Testis (tissue), 3 donors: ENCODE data around the gene MAP4K2. TPM values are rescaled to one million over a fixed set of nuclear protein-coding genes. Genes with fewer than 3 reads are reported as not detected.
"Not testable (repeated sequence)": the region's sequence is repeated elsewhere in the genome, so short reads cannot be mapped to it uniquely, and the experiment has no call there.

Experiments
- DNase-seq: peaks from one replicate; pipeline ENCODE4 v3.0.0-alpha.2; 2019
- H3K27ac ChIP-seq, 2 donors: fragments of 200-600 bp; sonication (generic); one replicate each; pipeline ENCODE4 v1.5.1; 2019
- H3K27me3 ChIP-seq: fragments of 200-600 bp; sonication (generic); one replicate; pipeline ENCODE4 v1.5.1; 2019
- H3K36me3 ChIP-seq: fragments of 200-600 bp; sonication (generic); one replicate; pipeline ENCODE4 v1.5.1; 2017; ENCODE audit warnings: low read depth; ENCODE audit errors: missing control alignments
- H3K4me1 ChIP-seq: fragments of 200-600 bp; sonication (generic); one replicate; pipeline ENCODE4 v1.5.1; 2019
- H3K4me3 ChIP-seq, 2 donors: fragments of 200-600 bp; sonication (generic); one replicate each; pipeline ENCODE4 v1.5.1; 2017 to 2019
- H3K9me3 ChIP-seq: fragments of 200-600 bp; sonication (generic); one replicate; pipeline ENCODE4 v1.5.1; 2017
- POLR2A ChIP-seq: fragments of 450-650 bp; IDR thresholded peaks from one replicate; pipeline ENCODE4 v1.6.1; 2017; ENCODE audit warnings: antibody characterized with exemption, mild to moderate bottlenecking, moderate library complexity
- WGBS, 2 donors: methylation state at CpG; one replicate each; pipeline ENCODE4 v1.1.5; 2018; 5-methylcytosine and 5-hydroxymethylcytosine counted together
- intact Hi-C: fragments of 100-400 bp; cut with DNase I; formaldehyde crosslinking; loops from one replicate; pipeline ENCODE4 v1.15.1; 2023; ENCODE audit warnings: low total_unique reads
- polyA plus RNA-seq: library from polyadenylated mRNA; stranded (reverse); fragments of 350-450 nt; fragmentation: Illumina TruSeq; extraction: RNeasy Lipid Tissue Mini Kit (QIAGEN cat#74804); gene quantifications from one replicate; pipeline ENCODE4 v1.2.3, GENCODE V29; 2014; ENCODE audit warnings: low read depth, low replicate concordance; ENCODE audit not compliant: insufficient read depth
- total RNA-seq, 2 donors: library from RNA; depleted of rRNA; stranded (reverse); fragments of >200 nt; gene quantifications; one replicate each; pipeline ENCODE4 v1.2.3, GENCODE V29; 2016
- TF ChIP-seq, protein P1 (sequence below), 3 experiments: fragments of 450-650 bp in 2 of 3; fragments of 200-600 bp in 1 of 3; sonication (generic) in 1 of 3; IDR thresholded peaks; one replicate each; pipeline ENCODE4 v1.5.1; 2016 to 2019; ENCODE audit warnings: antibody characterized with exemption in 3 of 3, mild to moderate bottlenecking in 2 of 3, moderate library complexity in 1 of 3

MAP4K2 gene
- total and polyA plus RNA-seq, 3 donors from 2014 or later = 14.9 to 29.8 (median 27.7) TPM

DNA sequence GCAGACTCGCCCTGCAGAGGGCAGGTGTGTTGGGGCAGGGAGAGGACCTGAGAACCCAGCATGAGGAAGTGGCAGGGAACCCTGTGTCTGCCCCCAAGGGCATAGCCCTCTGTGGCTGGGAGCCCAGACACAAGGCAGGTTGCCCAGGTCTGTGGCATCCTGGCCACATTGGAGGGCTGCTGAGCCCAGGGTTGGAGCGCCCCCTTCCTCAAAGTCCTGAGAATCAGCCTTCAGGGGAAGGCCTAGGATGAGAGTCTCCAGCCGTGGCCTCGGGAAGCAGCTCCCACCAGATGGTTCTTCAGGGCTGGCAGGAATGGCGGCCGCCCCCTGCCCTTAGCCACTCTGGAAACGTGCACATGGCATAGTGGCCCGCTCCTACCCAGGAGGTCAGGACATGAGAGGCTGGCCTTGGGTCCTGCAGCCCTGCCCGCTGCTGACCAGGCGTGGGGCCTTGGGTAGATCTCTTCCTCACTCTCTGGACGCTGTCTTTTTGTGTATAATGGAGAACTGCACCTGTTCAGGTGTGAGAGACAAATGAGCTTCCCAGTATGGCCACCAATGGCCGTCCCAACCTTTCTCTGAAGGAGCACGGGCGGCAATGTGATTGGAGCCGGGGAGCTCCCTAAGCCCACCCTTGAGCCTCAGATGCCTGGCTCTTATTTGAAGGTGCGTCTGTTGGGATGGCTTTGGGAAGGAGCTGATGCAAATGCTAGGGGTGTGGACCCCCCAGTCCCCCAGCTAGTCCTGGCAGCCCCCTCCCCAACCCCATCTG is 46.0 kb upstream of the MAP4K2 start:
- peaks cover 6% of the 10 kb centered on the region for H3K4me1 ChIP-seq
- no peak overlapping the region for H3K27ac ChIP-seq
- H3K9me3 ChIP-seq = no peaks in the 10 kb centered on the region
- no peak for DNase-seq
- 78 to 82% methylated on average over 2 to 13 of the region's 16 CpGs for WGBS, 2 donors
- H3K36me3 ChIP-seq = no peaks in the 10 kb centered on the region
- no peak for TF ChIP-seq POLR2A
- TF ChIP-seq, protein P1, sequence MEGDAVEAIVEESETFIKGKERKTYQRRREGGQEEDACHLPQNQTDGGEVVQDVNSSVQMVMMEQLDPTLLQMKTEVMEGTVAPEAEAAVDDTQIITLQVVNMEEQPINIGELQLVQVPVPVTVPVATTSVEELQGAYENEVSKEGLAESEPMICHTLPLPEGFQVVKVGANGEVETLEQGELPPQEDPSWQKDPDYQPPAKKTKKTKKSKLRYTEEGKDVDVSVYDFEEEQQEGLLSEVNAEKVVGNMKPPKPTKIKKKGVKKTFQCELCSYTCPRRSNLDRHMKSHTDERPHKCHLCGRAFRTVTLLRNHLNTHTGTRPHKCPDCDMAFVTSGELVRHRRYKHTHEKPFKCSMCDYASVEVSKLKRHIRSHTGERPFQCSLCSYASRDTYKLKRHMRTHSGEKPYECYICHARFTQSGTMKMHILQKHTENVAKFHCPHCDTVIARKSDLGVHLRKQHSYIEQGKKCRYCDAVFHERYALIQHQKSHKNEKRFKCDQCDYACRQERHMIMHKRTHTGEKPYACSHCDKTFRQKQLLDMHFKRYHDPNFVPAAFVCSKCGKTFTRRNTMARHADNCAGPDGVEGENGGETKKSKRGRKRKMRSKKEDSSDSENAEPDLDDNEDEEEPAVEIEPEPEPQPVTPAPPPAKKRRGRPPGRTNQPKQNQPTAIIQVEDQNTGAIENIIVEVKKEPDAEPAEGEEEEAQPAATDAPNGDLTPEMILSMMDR (IDR thresholded peaks at IDR 0.05) = no peak
- no peaks in the 10 kb centered on the region for H3K27me3 ChIP-seq
- H3K4me3 ChIP-seq = no peak overlapping the region
- intact Hi-C loops = loop anchor here (5.0 to 10.0 kb wide), 2 partner anchors 43 to 166 kb away; partner anchors contain the start of gene ARL2

DNA sequence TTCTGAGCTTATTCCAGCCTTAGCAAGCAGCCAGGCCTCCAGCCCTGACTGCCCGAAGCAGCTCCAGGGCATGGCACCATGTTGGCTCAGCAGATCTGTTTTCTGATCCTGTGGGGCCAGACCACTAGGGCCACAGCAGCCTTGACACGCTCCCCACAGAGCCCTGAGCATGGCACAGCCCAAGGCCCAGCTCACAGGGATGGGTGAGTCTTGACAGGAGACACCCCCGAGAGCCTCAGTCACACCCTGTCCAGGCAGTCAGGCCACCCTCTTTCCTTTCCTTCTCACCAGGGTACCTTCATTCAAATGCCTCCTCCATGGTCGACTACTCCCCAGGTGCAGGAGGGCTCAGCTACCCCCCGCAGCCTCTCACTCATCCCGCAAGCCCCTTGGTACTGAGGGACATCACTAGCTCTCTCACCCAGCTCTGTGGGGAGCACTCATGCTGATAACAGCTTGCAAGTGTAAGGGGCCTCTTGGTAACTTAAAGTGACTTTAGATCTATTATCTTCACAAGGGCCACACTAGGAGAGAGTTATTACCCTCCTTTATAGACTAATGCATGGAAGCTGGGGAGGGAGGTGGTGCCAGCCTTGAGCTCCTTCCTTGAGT is 45.3 kb upstream of the MAP4K2 start:
- Histone ChIP-seq H3K9me3 (no peaks in the 10 kb centered on the region), H3K27me3 (no peaks in the 10 kb centered on the region), H3K36me3 (no peaks in the 10 kb centered on the region), H3K4me1 (peaks cover 6% of the 10 kb centered on the region), H3K27ac (no peak overlapping the region), H3K4me3 (no peak overlapping the region)
- no peak for TF ChIP-seq POLR2A
- TF ChIP-seq, protein P1 (IDR thresholded peaks at IDR 0.05) = no peak
- no peak for DNase-seq
- WGBS, 2 donors = 85% methylated on average over 4 to 6 of the region's 6 CpGs
- intact Hi-C loops = loop anchor here (5.0 to 10.0 kb wide), 2 partner anchors 44 to 166 kb away; partner anchors contain the start of gene ARL2

DNA sequence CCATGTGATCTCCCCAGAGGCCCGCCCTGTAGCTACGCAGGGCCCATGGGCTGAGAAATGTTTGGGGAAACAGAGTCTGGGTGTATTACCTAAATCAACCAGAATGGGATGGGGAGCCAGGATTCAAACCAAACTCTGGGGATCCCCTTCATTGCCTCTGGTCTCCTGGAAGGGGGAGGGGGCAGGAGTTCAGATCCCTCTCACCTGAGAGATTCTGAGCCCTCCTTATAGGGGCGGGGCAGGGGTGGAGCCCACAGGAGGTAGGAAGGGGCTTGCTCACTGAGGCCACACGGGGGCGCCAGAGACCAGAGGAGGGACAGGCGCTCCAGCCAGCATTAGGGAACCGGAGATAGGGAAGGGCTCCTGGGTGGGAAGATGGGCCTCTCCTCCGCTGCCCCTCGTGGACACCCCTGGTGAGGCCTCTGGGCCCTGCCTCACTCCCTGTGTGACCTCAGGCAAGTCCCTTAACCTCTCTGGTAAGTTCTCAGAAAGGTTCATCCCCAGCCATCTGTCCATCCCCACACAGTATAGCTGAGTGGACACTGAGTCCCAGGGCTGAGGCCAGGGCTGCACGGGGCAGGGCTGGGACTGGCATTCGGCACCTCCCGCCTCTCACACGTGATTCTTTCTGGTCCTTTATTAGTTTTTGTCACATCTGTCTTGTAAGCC is 44.1 kb upstream of the MAP4K2 start:
- H3K4me1 ChIP-seq = peaks cover 6% of the 10 kb centered on the region
- intact Hi-C loops = loop anchor here (5.0 to 10.0 kb wide), 2 partner anchors 45 to 168 kb away; partner anchors contain the start of gene ARL2

DNA sequence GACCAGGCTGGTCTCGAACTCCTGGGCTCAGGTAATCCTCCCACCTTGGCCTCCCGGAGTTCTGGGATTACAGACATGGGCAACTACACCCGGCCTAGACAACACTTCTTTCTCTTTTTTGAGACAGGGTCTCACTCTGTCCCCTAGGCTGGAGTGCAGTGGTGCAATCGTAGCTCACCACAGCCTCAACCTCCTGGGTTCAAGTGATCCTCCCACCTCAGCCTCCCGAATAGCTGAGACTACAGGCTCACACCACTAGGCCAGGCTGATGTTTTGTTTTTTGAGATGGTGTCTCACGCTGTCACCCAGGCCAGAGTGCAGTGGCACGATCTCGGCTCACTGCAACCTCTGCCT is 42.7 kb upstream of the MAP4K2 start:
- H3K27ac ChIP-seq = not testable (repeated sequence)
- 84 to 87% methylated on average over 8 of the region's 8 CpGs for WGBS, 2 donors
- intact Hi-C loops = loop anchor here (5.0 to 10.0 kb wide), 2 partner anchors 47 to 169 kb away; partner anchors contain the start of gene ARL2

More for the DNA sequence above, 44.1 kb upstream of the MAP4K2 start:
- DNase-seq = peak; percentile 92
- no peaks in the 10 kb centered on the region for H3K36me3 ChIP-seq
- WGBS, 2 donors = 33 to 47% methylated on average over 8 to 13 of the region's 13 CpGs
- no peak overlapping the region for H3K27ac ChIP-seq
- H3K9me3 ChIP-seq = no peaks in the 10 kb centered on the region
- H3K4me3 ChIP-seq = no peak overlapping the region
- no peak for TF ChIP-seq POLR2A
- TF ChIP-seq, protein P1 (IDR thresholded peaks at IDR 0.05) = peak; percentile 94 to 98 (median 94)
- no peaks in the 10 kb centered on the region for H3K27me3 ChIP-seq

More for the DNA sequence above, 42.7 kb upstream of the MAP4K2 start:
- H3K27me3 ChIP-seq, H3K9me3 ChIP-seq, DNase-seq, H3K4me3 ChIP-seq, H3K36me3 ChIP-seq, H3K4me1 ChIP-seq: not testable (repeated sequence)
